Activated naive CD8-positive, alpha-beta T cell treated with anti-CD3 and anti-CD28 coated beads, Interleukin-2, amount 10 ng/mL, durations not matched to agents 7 days and 5 days (primary cell): ENCODE measurements around the gene TGFBI. TPM values are rescaled to one million over a fixed set of nuclear protein-coding genes. Genes with fewer than 3 reads are reported as not detected.
A peak's percentile ranks its signal among the peaks of the same experiment; 100 is the strongest.

Source experiments
- ATAC-seq: fragments of 150-1000 bp; cut with Tn5 transposase; one replicate; pipeline ENCODE4 v1.10.0; 2021; ENCODE audit warnings: low read depth, moderate library complexity
- POLR2A ChIA-PET: fragments of 350-600 bp; sonication (Branson Sonifier 250); formaldehyde crosslinking; loops from one replicate; lab custom pipeline; 2021; ENCODE audit warnings: antibody characterized with exemption; lab: Charles Lee
- DNase-seq: peaks from one replicate; pipeline ENCODE4 v3.0.0; 2021
- H3K27ac Mint-ChIP-seq: one replicate; pipeline ENCODE4 v1.8.0; 2022; ENCODE audit warnings: mild to moderate bottlenecking, mixed read lengths
- H3K27me3 Mint-ChIP-seq: one replicate; pipeline ENCODE4 v1.8.0; 2022; ENCODE audit warnings: mild to moderate bottlenecking, moderate library complexity, mixed read lengths
- H3K36me3 Mint-ChIP-seq: one replicate; pipeline ENCODE4 v1.8.0; 2021; ENCODE audit warnings: mild to moderate bottlenecking, mixed read lengths
- H3K4me1 Mint-ChIP-seq: one replicate; pipeline ENCODE4 v1.8.0; 2021; ENCODE audit warnings: mixed read lengths
- H3K4me3 Mint-ChIP-seq: one replicate; pipeline ENCODE4 v1.8.0; 2022; ENCODE audit warnings: mild to moderate bottlenecking, moderate library complexity, mixed read lengths
- H3K9me3 Mint-ChIP-seq: one replicate; pipeline ENCODE4 v1.8.0; 2021; ENCODE audit warnings: mixed read lengths
- total RNA-seq, 2 experiments: library from RNA; stranded (reverse); gene quantifications; one replicate each; pipeline ENCODE4 v1.2.3, GENCODE V29; 2021

TGFBI gene
- total RNA-seq, 2 experiments from 2014 or later, result 9.3 to 14.6 TPM

- no peak for DNase-seq
- no peak overlapping the region for H3K27ac Mint-ChIP-seq
- no peaks in the 10 kb centered on the region for H3K9me3 Mint-ChIP-seq
- peaks cover 8% of the 10 kb centered on the region for H3K4me1 Mint-ChIP-seq
- peak overlapping the region; percentile 73 for H3K4me3 Mint-ChIP-seq
- POLR2A ChIA-PET, result no interaction called here
- ATAC-seq, result no peak
- peaks cover 44% of the 10 kb centered on the region for H3K27me3 Mint-ChIP-seq
- H3K36me3 Mint-ChIP-seq, result no peaks in the 10 kb centered on the region
Measured at GRCh38 chr5:136079195-136079985, 50.6 kb downstream of the TGFBI start.

- H3K9me3 Mint-ChIP-seq, result no peaks in the 10 kb centered on the region
Measured at GRCh38 chr5:136080113-136080482, 51.3 kb downstream of the TGFBI start.

GRCh38 chr5:136080483-136081216, 51.9 kb downstream of the TGFBI start:
- Mint-ChIP-seq H3K4me3 (peak overlapping the region; percentile 73), H3K4me1 (peaks cover 8% of the 10 kb centered on the region), H3K9me3 (no peaks in the 10 kb centered on the region), H3K36me3 (no peaks in the 10 kb centered on the region), H3K27ac (peak overlapping the region; percentile 15), H3K27me3 (peaks cover 52% of the 10 kb centered on the region)
- POLR2A ChIA-PET, result no interaction called here
- peak; percentile 91 for ATAC-seq
- peak; percentile 63 for DNase-seq

More at GRCh38 chr5:136080113-136080482, 51.3 kb downstream of the TGFBI start:
- no peaks in the 10 kb centered on the region for H3K36me3 Mint-ChIP-seq
- H3K27ac Mint-ChIP-seq, result no peak overlapping the region
- DNase-seq (no peak), ATAC-seq (no peak)
- peak overlapping the region; percentile 73 for H3K4me3 Mint-ChIP-seq
- H3K27me3 Mint-ChIP-seq, result peaks cover 48% of the 10 kb centered on the region
- H3K4me1 Mint-ChIP-seq, result peaks cover 8% of the 10 kb centered on the region
- POLR2A ChIA-PET, result no interaction called here

GRCh38 chr5:136081217-136081591, 52.4 kb downstream of the TGFBI start:
- H3K9me3 Mint-ChIP-seq, result no peaks in the 10 kb centered on the region
- peaks cover 53% of the 10 kb centered on the region for H3K27me3 Mint-ChIP-seq

GRCh38 chr5:136082390-136083193, 53.8 kb downstream of the TGFBI start:
- no peak overlapping the region for H3K27ac Mint-ChIP-seq
- no peak overlapping the region for H3K4me3 Mint-ChIP-seq
- POLR2A ChIA-PET, result no interaction called here
- DNase-seq, result peak; percentile 57
- no peak for ATAC-seq
- no peaks in the 10 kb centered on the region for H3K36me3 Mint-ChIP-seq
- peaks cover 8% of the 10 kb centered on the region for H3K4me1 Mint-ChIP-seq
- peaks cover 54% of the 10 kb centered on the region for H3K27me3 Mint-ChIP-seq
- H3K9me3 Mint-ChIP-seq, result no peaks in the 10 kb centered on the region

More at GRCh38 chr5:136081217-136081591, 52.4 kb downstream of the TGFBI start:
- DNase-seq (no peak), ATAC-seq (no peak)
- Mint-ChIP-seq H3K27ac (no peak overlapping the region), H3K4me3 (no peak overlapping the region), H3K4me1 (peaks cover 8% of the 10 kb centered on the region), H3K36me3 (no peaks in the 10 kb centered on the region)
- POLR2A ChIA-PET, result no interaction called here

- Mint-ChIP-seq H3K27me3 (peaks cover 36% of the 10 kb centered on the region), H3K27ac (no peak overlapping the region), H3K4me1 (peaks cover 7% of the 10 kb centered on the region), H3K9me3 (no peaks in the 10 kb centered on the region), H3K36me3 (no peaks in the 10 kb centered on the region), H3K4me3 (no peak overlapping the region)
- POLR2A ChIA-PET, result interaction anchor here (0.7 kb wide), 1 partner anchor 8 kb away, joined by 3 read pairs; no protein-coding TSS in a partner anchor
- ATAC-seq (no peak), DNase-seq (no peak)
Measured at GRCh38 chr5:136084698-136085097, 55.9 kb downstream of the TGFBI start.

- DNase-seq (no peak), ATAC-seq (no peak)
- no peak overlapping the region for H3K4me3 Mint-ChIP-seq
- H3K36me3 Mint-ChIP-seq, result no peaks in the 10 kb centered on the region
- no peaks in the 10 kb centered on the region for H3K4me1 Mint-ChIP-seq
- H3K9me3 Mint-ChIP-seq, result no peaks in the 10 kb centered on the region
- POLR2A ChIA-PET, result interaction anchor here (0.6 kb wide), 1 partner anchor 9 kb away, joined by 5 read pairs; no protein-coding TSS in a partner anchor
- peaks cover 21% of the 10 kb centered on the region for H3K27me3 Mint-ChIP-seq
- H3K27ac Mint-ChIP-seq, result no peak overlapping the region
Measured at GRCh38 chr5:136086783-136087566, 58.2 kb downstream of the TGFBI start.

GRCh38 chr5:136087961-136088871, 59.4 kb downstream of the TGFBI start:
- no peak for DNase-seq
- Mint-ChIP-seq H3K27me3 (peaks cover 21% of the 10 kb centered on the region), H3K27ac (no peak overlapping the region), H3K9me3 (no peaks in the 10 kb centered on the region), H3K4me1 (no peaks in the 10 kb centered on the region), H3K36me3 (no peaks in the 10 kb centered on the region), H3K4me3 (no peak overlapping the region)
- no peak for ATAC-seq
- POLR2A ChIA-PET, result no interaction called here

GRCh38 chr5:136089791-136090190, 61.0 kb downstream of the TGFBI start:
- Mint-ChIP-seq H3K4me1 (no peaks in the 10 kb centered on the region), H3K27me3 (peaks cover 23% of the 10 kb centered on the region), H3K4me3 (no peak overlapping the region), H3K9me3 (no peaks in the 10 kb centered on the region), H3K27ac (no peak overlapping the region), H3K36me3 (no peaks in the 10 kb centered on the region)
- ATAC-seq, result no peak
- POLR2A ChIA-PET, result no interaction called here
- no peak for DNase-seq

GRCh38 chr5:136090319-136090718, 61.5 kb downstream of the TGFBI start:
- Mint-ChIP-seq H3K27me3 (peaks cover 19% of the 10 kb centered on the region), H3K9me3 (no peaks in the 10 kb centered on the region), H3K36me3 (no peaks in the 10 kb centered on the region), H3K4me1 (no peaks in the 10 kb centered on the region), H3K4me3 (no peak overlapping the region), H3K27ac (no peak overlapping the region)
- no peak for DNase-seq
- ATAC-seq, result no peak
- POLR2A ChIA-PET, result no interaction called here

- Mint-ChIP-seq H3K36me3 (no peaks in the 10 kb centered on the region), H3K27me3 (peaks cover 23% of the 10 kb centered on the region), H3K9me3 (no peaks in the 10 kb centered on the region), H3K4me3 (no peak overlapping the region), H3K4me1 (no peaks in the 10 kb centered on the region), H3K27ac (no peak overlapping the region)
- POLR2A ChIA-PET, result no interaction called here
- ATAC-seq, result no peak
- no peak for DNase-seq
Measured at GRCh38 chr5:136094189-136094912, 65.6 kb downstream of the TGFBI start.
